Fibroblast of skin of right biceps (primary cell): ENCODE results near the gene PKN2.

Experiments used
- DNase-seq: peaks from one replicate; pipeline ENCODE4 v3.0.0-alpha.2; 2013

The PKN2 gene

DNA sequence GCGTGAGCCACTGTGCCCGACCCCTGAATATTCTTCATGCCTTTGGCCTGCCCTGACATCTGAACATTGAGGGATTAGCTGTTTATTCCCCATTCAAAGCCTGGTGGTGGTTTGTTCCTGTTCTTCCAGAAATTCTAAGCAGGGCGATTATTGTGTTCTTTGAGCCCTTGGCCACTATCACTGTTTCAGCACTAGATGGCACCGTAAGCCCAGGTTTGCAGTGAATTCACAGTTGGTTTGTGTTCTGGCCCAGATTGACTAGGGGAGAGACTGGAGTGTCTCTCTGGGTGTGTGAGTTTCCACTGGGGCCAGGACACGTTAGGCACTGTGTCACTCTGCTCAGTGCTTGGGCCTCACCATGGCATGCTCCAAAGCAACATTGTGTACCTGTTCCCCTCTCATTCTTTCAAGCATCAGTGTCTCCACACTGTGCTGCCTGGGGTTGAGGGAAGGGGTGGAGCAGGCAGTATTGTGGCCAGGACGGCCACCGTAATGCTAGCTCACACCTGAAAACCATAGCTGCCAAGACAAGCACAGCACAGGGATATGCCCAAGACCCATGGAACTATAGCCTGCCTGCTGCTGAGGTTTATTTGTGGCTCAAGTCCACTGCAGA is 52.7 kb downstream of the PKN2 start:
- peak; percentile 49 for DNase-seq

DNA sequence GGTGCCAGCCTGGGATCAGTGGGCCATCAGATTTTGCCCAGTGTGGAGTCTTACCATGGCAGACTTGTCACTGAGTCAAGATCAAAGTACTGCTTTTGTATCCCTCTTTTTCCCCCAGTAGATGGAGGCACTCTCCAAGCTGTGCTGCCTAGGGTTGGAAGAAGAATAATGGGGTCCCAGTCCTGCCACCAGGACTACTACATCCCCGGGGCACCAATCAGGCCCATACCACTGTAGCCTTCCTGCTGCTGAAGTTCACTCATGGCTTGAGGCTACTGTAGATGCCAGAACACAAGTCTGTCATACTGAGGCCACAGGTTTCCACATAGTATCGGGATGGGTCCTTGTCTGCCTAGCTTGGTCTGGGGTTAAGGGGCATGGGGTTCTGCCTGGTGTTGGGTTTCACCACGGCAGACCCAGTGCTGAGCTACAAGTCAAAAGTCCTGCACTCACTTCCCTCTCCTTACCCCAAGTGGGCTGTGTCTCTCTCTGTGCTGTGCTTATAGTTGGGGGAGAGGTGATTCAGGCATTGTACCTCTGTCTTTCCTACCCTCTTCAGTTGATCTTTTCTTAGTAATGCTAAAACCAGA is 53.4 kb downstream of the PKN2 start:
- no peak for DNase-seq

DNA sequence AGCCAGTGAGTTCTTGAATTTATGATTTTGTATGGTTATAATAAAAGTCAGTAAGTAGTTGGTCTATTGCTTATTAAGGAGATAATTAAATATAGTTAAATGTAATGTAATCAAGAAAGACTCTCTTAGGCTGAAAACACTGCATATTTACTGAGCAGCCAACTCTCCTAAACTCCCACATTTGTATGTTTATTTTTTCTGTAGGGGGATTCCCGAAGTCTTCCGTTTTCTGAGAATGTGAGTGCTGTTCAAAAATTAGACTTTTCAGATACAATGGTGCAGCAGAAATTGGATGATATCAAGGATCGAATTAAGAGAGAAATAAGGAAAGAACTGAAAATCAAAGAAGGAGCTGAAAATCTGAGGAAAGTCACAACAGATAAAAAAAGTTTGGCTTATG is 56.7 kb downstream of the PKN2 start:
- no peak for DNase-seq

DNA sequence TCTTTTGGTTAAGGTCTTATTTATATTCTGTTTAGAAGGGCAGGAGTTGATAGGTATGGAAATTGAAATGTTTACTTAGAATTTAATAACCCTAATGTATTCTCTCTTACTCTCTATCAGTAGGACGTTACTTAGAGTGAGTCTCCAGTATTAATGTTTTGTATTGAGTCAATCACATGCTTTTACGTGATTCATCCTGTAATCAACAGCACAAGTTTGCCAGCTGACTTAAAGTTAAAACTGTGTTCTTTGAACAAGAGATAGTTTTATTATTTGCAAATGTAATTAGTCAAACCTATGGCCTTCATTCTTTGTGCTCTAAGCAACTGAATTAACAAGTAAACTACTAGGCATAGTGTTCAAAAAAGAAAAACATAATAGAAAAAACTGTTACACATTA is 57.3 kb downstream of the PKN2 start:
- DNase-seq: peak; percentile 28

DNA sequence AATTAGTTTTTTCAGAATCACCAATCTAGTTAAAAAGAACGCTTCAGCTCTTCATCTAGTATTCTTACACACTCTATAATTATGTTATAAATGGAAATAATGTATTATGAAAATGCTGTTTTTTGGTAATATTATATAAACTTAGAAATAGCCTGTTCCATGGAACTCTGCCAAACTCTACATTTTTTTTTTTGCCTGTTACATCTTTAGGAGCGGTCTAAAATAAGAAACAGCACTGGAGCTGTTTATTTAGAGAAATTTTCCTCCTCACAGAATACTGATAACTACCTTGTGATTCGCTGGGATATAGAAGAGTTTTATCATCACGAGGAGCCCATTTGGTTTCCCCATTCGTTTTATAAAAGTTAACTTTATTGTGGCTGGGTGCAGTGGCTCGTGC is 58.5 kb downstream of the PKN2 start:
- no peak for DNase-seq

DNA sequence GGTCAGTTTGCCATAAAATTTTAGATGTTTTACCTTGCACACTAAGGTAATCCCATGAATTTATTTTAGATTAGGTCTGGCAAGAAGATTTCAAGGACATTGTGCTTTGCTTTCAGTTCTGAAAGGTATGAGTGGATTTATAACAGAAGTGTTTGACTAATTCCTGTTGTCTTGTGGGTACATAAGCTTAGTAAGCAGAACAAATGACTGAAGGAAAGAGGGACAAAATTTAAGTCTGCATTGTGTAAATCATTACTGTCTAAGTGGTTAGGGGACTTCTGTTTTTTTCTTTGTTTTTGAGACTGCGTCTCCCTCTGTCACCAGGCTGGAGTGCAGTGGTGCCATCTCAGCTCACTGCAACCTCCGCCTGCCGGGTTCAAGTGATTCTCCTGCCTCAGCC is 60.1 kb downstream of the PKN2 start:
- no peak for DNase-seq

DNA sequence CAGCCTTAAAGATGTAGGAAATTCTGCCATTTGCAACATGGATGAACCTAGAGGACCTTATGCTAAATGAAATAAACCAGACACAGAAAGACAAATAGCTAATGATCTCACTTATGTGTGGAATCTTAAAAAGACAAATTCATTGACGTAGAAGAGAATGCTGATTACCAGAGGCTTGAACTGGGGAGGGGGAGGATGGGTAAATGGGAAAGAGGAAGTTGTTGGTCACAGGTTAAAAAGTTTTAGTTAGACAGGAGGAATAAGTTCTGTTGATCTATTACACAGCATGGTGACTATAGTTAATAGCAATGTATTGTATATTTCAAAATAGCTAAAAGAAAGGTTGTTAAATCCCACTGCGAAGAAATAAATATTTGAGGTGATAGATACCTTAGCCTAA is 62.8 kb downstream of the PKN2 start:
- no peak for DNase-seq

DNA sequence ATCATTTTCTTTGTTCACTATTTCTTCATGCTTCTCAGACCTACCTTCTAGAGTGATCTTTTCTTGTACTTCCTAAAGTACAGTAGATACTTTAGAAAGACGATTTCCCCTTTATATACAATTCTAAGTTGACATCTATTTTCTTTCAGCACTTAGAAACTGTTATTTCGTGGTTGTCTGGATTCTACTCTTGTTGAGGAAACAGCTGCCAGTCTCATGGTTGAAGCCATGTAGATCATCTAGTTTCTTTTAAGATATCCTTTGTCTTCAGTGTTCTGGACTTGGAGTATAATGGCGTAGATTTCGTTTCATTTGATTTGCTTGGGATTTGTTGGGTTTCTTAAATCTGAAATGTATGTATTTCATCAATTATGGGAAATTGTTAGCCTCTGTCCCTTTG is 67.6 kb downstream of the PKN2 start:
- no peak for DNase-seq

DNA sequence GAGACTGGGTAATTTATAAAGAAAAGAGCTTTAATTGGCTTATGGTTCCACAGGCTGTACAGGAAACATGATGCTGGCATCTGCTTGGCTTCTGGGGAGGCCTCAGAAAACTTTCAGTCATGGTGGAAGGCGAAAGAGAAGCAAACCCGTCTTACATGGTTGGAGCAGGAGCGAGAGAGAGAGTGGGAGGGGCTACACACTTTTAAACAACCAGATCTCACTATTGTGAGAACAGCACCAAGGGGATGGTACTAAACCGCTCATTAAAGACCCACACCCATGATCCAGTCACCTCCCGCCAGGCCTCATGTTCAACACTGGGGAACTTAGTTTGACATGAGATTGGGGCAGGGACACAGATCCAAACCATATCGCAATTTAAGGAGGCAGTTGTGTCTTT is 69.4 kb downstream of the PKN2 start:
- DNase-seq: no peak

DNA sequence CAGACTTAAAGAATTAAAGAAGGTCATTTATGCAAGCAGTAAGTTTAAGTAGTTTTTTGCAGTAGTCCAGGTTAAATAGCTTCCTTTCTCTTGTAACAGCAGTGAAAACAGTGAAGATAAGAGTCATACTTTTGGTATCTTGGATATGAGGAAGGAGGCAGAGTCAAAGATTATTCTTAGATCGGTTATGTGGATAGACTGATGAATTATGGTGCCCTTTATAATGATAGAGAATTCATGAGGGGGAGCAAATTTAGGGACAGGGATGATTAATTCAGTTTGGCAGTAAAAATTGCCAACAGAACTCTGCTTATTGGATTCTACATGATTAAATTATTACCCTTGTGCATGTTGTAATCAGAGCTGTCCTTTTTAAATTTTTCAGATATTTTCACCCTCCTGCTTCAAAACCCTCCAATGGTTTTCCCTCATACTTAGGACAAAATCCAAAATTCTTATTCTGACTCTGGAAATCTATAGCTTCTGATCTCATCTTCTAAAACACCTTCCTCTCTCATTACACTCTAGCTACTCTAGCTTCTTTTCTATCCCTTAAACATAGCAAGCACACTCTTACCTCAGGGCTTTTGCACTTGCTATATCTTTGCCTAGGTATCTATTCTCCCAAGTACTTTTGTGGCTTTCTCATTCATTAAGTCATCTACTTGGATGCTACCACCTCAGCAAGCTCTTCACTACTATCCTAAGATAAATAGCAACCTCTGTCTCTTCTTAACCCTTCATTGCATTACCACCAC is 79.8 kb downstream of the PKN2 start:
- peak; percentile 84 for DNase-seq

DNA sequence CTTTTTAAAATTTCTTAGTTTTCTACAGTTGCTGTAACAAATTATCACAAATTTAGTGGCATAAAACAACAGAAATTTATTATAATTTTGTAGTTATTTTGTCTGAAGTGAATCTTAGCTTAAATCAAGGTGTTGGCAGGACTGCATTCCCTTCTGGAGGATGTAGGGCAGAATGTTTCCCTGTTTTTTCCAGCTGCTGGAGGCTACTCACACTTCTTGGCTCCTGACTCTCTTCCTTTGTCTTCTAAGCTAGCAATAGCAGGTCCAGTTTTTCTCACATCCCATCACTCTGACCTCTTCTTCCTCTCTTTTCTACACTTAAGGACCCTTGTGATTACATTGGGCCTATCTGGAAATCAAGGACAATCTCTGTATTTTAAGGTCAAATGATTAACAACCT is 84.1 kb downstream of the PKN2 start:
- DNase-seq: no peak

DNA sequence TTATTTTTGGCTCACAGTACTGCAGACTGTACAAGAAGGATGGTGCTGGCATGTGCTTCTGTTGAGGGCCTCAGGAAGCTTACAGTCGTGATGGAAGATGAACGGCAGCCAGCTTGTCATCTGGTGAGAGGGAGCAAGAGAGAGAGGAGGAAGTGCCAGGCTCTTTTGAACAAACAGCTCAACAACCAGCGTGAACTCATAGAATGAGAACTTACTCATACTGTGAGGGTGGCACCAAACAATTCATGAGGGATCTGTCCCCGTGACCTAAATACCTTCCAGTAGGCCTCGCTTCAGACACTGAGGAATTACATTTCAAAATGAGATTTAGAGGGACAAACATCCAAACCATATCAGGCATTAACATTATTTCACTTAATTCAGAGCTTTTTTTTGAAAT is 84.7 kb downstream of the PKN2 start:
- DNase-seq: no peak

DNA sequence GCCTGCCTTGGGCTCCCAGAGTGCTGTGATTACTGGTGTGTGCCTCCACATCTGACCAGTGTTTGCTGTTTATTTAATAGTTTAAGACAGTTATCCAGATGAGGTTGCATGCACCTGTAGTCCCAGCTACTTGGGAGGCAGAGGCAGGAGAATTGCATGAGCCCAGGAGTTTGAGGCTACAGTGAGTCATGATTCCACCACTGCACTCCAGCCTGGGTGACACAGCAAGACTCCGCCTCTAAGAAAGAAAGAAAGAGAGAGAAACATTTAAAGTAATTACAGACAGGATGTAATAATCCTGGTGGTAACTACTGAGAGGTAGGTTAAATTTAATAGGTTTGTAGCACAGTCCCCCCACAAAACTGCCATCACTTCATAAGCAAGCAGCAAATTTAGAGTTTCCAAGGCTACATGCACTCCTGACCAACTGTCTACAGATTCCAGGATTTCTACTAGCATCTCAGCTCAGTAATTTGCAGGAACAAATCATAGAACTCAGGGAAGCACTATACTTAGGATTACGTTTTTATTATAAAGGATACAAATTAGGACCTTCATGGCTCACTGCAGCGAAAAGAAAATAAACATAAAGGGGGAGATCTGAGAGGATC is 89.6 kb downstream of the PKN2 start:
- peak; percentile 68 for DNase-seq

DNA sequence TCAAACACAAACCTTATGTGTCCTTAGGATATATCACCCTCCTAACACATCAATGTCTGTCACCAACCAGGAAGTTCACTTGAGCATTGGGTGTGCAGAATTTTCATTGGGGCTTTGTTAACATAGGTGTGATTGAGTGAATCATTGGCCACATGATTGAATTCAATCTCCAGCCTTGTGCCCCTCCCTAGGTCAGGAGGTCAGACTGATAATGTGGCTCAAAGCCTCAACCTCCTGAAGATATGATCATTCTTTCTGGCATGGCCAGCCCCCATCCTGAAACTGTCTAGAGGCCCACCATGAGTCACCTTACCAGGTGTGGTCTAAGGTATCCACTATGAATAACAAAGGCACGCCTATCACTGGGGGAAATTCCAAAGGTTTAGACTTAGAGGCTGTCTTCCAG is 90.1 kb downstream of the PKN2 start:
- no peak for DNase-seq

DNA sequence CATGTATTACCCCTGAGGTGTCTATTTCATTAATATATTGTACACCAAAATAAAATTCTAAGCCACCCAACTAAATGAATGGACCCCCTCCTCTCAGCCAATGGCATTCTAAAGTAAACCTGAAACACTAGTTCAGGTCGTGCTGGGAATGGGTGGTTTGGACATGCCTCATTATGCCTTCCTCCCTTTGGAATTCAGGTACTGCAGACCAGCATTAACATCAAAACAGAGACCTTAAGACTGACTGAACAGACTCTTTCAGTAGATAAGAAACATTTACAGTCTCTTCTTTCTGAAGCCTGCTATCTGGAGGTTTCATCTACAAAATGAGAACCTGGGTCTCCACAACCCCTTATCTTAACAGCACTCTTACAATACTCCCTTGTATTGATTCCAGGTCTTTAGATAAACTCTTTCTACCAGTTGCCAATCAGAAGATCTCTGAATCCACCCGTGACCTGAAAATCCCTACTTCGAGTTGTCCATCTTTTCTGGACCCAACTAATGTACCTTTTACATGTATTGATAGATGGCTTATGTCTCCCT is 93.6 kb downstream of the PKN2 start:
- DNase-seq: no peak

DNA sequence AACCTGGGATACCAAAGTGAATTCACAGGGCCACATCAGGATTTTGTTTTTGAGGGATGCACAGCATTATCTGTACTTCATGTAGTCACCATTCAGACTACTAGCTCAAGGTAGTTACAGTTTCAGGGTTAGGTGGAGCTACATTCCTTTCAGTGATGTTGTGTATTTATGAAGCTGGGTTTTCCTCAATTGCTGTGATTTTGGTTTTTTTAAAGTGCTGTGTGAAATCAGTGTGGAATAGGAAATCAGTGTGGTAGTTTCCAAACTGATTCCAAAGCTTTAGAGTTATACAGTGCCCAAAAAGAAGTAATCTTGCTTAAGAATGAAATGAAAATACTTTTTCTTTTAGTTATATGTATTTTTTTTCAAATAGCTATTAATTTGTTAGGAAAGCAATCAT is 95.8 kb downstream of the PKN2 start:
- DNase-seq: no peak

DNA sequence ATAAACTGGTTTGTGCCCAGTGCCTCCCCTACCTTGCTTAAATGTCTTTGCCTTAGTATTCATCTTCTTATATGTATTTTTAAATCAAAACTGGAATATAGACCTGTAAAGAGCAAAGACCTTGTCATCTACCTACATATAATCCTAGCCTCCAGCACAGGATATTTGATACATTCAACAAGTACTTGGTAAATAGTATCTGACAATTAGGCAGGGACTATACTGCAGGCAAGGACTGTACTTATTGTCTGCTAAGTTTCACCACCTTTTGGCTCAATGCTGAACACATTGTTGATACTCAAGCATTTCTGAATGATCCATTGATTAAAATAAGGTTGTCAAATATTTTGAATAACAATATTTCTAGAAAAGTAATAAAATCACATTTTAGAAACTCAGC is 96.4 kb downstream of the PKN2 start:
- DNase-seq: no peak

DNA sequence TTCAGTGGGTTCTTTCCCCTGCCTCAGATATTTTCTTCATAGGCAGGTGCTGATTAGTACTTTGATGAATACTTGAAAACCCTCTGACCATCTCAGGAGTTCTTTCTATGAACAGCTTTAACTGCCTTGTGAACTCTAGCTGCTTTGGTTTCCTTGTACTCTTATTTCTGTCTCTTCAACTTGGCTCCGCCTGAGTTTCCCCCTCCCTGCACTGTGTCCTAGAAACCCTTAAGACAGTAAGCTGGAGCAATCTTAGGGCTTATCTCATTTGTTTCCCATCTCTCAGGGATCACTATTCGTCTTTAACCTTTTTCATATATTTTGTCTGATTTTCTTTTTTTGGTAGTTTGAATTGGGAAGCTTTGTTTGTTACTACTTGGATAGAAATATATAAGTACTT is 99.1 kb downstream of the PKN2 start:
- no peak for DNase-seq

DNA sequence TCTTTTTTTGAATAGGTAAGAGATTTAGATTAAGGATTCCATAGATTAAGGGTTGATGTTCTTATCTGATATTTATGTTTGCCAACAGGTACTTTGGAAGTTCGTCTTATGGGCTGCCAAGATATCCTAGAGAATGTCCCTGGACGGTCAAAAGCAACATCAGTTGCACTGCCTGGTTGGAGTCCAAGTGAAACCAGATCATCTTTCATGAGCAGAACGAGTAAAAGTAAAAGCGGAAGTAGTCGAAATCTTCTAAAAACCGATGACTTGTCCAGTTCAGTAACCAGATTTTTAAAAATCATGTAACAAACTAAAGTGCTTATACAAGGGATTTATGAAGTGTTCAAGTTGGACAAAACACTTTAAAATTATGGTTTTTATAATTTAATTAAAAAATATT is 100.5 kb downstream of the PKN2 start:
- no peak for DNase-seq

DNA sequence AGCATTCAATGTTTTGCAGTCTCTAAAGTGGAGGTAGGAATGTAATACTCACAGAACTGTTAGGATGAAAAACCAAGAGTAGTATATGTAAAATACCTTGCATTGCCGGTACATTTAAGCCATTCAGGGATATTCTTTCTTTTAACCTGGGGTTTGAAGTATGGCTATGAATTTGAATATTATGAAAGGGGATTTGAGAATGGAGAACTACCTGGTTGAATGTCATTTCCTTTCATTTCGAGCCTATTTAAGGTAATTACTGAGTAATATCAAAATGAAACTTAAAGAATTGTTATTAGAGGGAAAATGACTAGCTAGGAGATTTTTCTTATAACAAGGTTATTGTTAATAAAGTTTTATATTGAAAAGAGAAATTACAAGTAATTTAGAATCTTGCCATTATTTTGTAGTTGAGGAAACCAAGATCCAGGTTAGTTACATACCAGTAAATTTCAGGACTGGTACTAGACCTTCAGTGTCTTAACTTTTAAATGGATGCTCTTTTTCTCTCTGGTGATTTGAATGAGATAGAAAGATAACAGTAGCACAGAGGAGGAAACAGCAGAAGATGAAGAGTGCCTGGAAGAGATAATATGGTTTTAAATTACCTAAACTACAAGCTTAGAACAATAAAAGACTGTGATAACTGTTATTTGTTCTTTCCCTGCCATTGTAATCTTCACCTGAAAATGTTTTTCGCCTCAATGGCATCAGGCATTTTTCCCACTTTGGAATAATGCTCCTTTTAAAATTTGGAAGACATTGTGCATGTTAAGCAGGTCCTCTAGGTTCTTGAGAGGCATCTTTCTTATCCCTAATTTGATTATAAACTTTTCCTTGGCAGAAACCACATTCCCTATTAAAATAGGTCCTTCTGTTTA is 103.2 kb downstream of the PKN2 start:
- no peak for DNase-seq

DNA sequence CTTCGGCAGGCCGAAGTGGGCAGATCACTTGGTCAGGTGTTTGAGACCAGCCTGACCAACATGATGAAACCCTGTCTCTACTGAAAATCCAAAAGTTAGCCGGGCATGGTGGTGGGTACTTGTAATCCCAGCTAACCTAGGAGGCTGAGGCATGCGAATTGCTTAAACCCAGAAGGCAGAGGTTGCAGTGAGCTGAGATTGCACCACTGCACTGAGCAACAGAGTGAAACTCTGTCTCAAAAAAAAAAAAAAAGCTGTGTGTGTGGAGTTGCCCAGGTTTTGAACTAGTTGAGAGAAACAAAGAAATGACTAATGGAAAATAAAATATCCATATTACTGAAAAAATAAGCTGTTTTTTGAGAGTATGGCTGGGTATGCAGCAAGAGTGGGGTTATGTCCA is 107.1 kb downstream of the PKN2 start:
- no peak for DNase-seq

DNA sequence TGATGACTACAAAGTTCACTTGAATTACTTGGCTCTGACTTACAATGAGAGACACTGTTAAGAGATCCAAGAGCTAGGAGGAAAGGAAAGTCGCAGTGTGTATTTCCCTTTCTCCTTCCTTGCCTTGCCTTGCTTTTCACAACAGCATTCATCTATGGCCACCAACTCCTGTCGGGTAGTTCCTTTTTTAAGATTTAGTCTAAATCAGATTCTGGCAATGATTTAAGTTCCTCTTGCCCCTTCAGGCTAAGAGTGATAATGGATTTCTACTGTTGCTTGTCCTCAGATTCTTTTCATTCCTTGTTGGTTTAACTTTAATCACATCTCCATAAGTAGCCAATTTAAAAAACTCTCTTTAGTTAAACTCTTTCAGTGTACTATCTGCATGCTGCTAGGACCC is 115.4 kb downstream of the PKN2 start:
- DNase-seq: no peak
